ENCODE results near the gene MACF1. TPM values are rescaled to one million over a fixed set of nuclear protein-coding genes. Genes with fewer than 3 reads are reported as not detected.

MACF1 gene
- total RNA-seq, 1 experiment from 2014 or later, result 190 TPM

- no peak overlapping the region for H2AK5ac ChIP-seq (ENCODE audit: insufficient read length, low read length)
- no peaks in the 10 kb centered on the region for H3K36me3 Mint-ChIP-seq (ENCODE audit: insufficient read depth in 1 of 3, low read depth in 3 of 3)
- H3K27me3 Mint-ChIP-seq (ENCODE audit: low read depth), result peaks cover 26% of the 10 kb centered on the region
Measured at GRCh38 chr1:39500862-39501389, 296.4 kb downstream of the MACF1 start.

More at GRCh38 chr1:39500862-39501389, 296.4 kb downstream of the MACF1 start:
- no peak overlapping the region for H3K9ac ChIP-seq (ENCODE audit: extremely low read depth, insufficient read length, low read length)
- no peak overlapping the region for H2BK120ac ChIP-seq (ENCODE audit: low read depth, low read length, poor library complexity, severe bottlenecking)
- H3K79me1 ChIP-seq (ENCODE audit: insufficient read depth, low read depth, low read length, poor library complexity, severe bottlenecking), result no peaks in the 10 kb centered on the region
- H3K27ac ChIP-seq (ENCODE audit: insufficient read length, low read depth, low read length), result no peak overlapping the region
- H4K5ac ChIP-seq (ENCODE audit: insufficient read length, low read depth, low read length), result no peak overlapping the region
- H3K23me2 ChIP-seq (ENCODE audit: insufficient read length, low read depth, low read length, poor library complexity, severe bottlenecking), result no peaks in the 10 kb centered on the region
- no peak for TF ChIP-seq CTCF (conservative IDR thresholded peaks at IDR 0.05)
- Mint-ChIP-seq H3K9me3 (peaks cover 0 to 2% of the 10 kb centered on the region in 2 experiments; a peak in 2 of 5 replicates), H3K4me1 (peaks cover 4 to 7% of the 10 kb centered on the region in 2 experiments), H3K27ac (no peak overlapping the region), H3K4me3 (no peak overlapping the region; a peak in 1 of 5 replicates)
- no peaks in the 10 kb centered on the region for H4K20me1 ChIP-seq (ENCODE audit: control insufficient read depth, insufficient read depth, insufficient read length)
- no peaks in the 10 kb centered on the region for H3K9me3 ChIP-seq (ENCODE audit: control insufficient read depth, low read depth, low read length)
- H4K8ac ChIP-seq (replicated peaks; ENCODE audit: insufficient read length, low read depth, low read length), result no peak overlapping the region
- no peaks in the 10 kb centered on the region for H3K27me3 ChIP-seq (ENCODE audit: insufficient read depth, low read length)
- H3K4ac ChIP-seq (ENCODE audit: low read depth, low read length), result no peak overlapping the region
- no peak overlapping the region for H3K18ac ChIP-seq (ENCODE audit: insufficient read length, low read depth, low read length)
- no peak for DNase-seq
- no peak overlapping the region for H2BK5ac ChIP-seq (ENCODE audit: insufficient read length, low read length)
- no peak overlapping the region for H3K56ac ChIP-seq (ENCODE audit: insufficient read length, low read depth, low read length)
- H2BK20ac ChIP-seq (ENCODE audit: low read depth, low read length, poor library complexity, severe bottlenecking), result no peak overlapping the region
- peaks cover 3% of the 10 kb centered on the region; the same call in 1 of the 2 replicates for H3K4me1 ChIP-seq (ENCODE audit: insufficient read depth, low read length)
- no peak overlapping the region for H4K91ac ChIP-seq (ENCODE audit: insufficient read length, low read depth, low read length)
- H2BK15ac ChIP-seq (ENCODE audit: low read depth, low read length), result no peak overlapping the region
- WGBS (ENCODE audit: extremely low coverage, insufficient read length, low lambda C conversion rate), result no CpG with 5 or more reads among the region's 4 CpGs
- H3K4me2 ChIP-seq (ENCODE audit: insufficient read depth, insufficient read length, low read length), result no peak overlapping the region
- H3T11ph ChIP-seq (ENCODE audit: low read length), result no peak overlapping the region
- no peak overlapping the region for H2BK12ac ChIP-seq (ENCODE audit: insufficient read length, low read depth, low read length)
- H3K14ac ChIP-seq (ENCODE audit: insufficient read depth, low read length), result no peak overlapping the region
- H3K23ac ChIP-seq (ENCODE audit: insufficient read length, low read depth, low read length), result no peak overlapping the region
- no peaks in the 10 kb centered on the region for H3K79me2 ChIP-seq (ENCODE audit: insufficient read depth, low read length)
- H2AFZ ChIP-seq (ENCODE audit: low read length), result no peak overlapping the region
